Right lobe of liver (tissue), 4 donors: Measurements from ENCODE around the gene KIAA1958.

Source experiments
- CTCF ChIP-seq, 4 donors: fragments of 200-600 bp in 3 of 4; fragments of 450-650 bp in 1 of 4; IDR thresholded peaks; one replicate each; pipeline versions ENCODE4 v1.5.1 to v1.8.0; 2016 to 2022; ENCODE audit warnings: antibody characterized with exemption in 4 of 4, mild to moderate bottlenecking in 2 of 4
- POLR2A ChIP-seq: fragments of 450-650 bp; IDR thresholded peaks from one replicate; pipeline ENCODE4 v1.6.1; 2017; ENCODE audit warnings: antibody characterized with exemption, mild to moderate bottlenecking
- donor health status: DM: no; HTN: no; CAD: no.
- donor health status: DM: no; HTN: no; CAD: no.
- donor health status: DM: no; HTN: yes; CAD: no.

GRCh38 chr9:112705768-112706427 is 219.3 kb downstream of the KIAA1958 start:
- TF ChIP-seq CTCF (IDR thresholded peaks at IDR 0.05): peak; percentile 50 to 64 (median 57)
- no peak for TF ChIP-seq POLR2A
